Panc1 (cell line): ENCODE measurements around the gene FAM167B.

Experiments
- CTCF ChIP-seq: fragments of 450-650 bp; IDR thresholded peaks from 2 replicates; pipeline ENCODE4 v1.5.1; 2017; ENCODE audit warnings: mild to moderate bottlenecking
- SIN3A ChIP-seq: IDR thresholded peaks from 2 replicates; pipeline ENCODE4 v1.6.1; 2012; ENCODE audit warnings: low read depth, mild to moderate bottlenecking, low read length, moderate library complexity, borderline replicate concordance; ENCODE audit not compliant: insufficient read depth
- TCF7L2 ChIP-seq: IDR thresholded peaks from 2 replicates; pipeline ENCODE4 v1.6.1; 2011; ENCODE audit warnings: mild to moderate bottlenecking, low read depth, low read length, inconsistent platforms

GRCh38 chr1:32285658-32286057 is 38.6 kb downstream of the FAM167B start:
- TF ChIP-seq CTCF (no peak), SIN3A (no peak), TCF7L2 (no peak)
